ENCODE measurements around the gene CPT1C. TPM values are rescaled to one million over a fixed set of nuclear protein-coding genes. Genes with fewer than 3 reads are reported as not detected.

Gene CPT1C
- total and polyA plus RNA-seq, 2 of the 8 experiments (the other 6 are each of a cell fraction or from before 2014, with no cell fraction given): 79.6 to 91.8 TPM

GRCh38 chr19:49738268-49738667, 47.4 kb downstream of the CPT1C start (continued):
- TF ChIP-seq E2F6 (IDR thresholded peaks at IDR 0.05) (no peak), MAX (IDR thresholded peaks at IDR 0.05) (no peak)

Measured in H1 (cell line).